ENCODE measurements around the gene GRB10.
"Not testable (repeated sequence)": the region's sequence is repeated elsewhere in the genome, so short reads cannot be mapped to it uniquely, and the experiment has no call there.

Gene GRB10

GRCh38 chr7:50778189-50778588 is 4.5 kb downstream of the GRB10 start:
- no peak for DNase-seq

DNA sequence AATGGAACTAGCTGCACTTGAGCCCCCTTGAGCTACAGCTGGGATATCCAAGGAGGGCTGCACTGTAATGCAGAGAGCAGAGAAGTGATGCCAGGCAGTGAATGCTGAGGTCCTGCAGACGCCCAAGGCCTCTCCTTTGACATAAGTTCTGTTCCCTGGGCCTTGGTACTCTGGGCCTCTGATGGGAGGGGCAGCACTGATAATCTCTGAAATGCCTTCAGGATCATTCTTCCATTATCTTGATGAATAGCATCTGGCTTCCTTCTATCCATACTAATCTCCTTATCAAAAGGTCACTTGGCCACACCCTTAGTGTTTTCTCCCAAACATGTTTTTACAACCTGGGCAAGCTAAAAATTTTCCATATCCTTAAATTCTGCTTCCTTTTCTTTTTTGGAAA is 6.9 kb downstream of the GRB10 start:
- no peak for DNase-seq

- no peak for DNase-seq
Measured at GRCh38 chr7:50775231-50775630, 7.5 kb downstream of the GRB10 start.

GRCh38 chr7:50774319-50774718 is 8.4 kb downstream of the GRB10 start:
- DNase-seq = peak; percentile 59

- DNase-seq = not testable (repeated sequence)
Measured at GRCh38 chr7:50773071-50773470, 9.6 kb downstream of the GRB10 start.

DNA sequence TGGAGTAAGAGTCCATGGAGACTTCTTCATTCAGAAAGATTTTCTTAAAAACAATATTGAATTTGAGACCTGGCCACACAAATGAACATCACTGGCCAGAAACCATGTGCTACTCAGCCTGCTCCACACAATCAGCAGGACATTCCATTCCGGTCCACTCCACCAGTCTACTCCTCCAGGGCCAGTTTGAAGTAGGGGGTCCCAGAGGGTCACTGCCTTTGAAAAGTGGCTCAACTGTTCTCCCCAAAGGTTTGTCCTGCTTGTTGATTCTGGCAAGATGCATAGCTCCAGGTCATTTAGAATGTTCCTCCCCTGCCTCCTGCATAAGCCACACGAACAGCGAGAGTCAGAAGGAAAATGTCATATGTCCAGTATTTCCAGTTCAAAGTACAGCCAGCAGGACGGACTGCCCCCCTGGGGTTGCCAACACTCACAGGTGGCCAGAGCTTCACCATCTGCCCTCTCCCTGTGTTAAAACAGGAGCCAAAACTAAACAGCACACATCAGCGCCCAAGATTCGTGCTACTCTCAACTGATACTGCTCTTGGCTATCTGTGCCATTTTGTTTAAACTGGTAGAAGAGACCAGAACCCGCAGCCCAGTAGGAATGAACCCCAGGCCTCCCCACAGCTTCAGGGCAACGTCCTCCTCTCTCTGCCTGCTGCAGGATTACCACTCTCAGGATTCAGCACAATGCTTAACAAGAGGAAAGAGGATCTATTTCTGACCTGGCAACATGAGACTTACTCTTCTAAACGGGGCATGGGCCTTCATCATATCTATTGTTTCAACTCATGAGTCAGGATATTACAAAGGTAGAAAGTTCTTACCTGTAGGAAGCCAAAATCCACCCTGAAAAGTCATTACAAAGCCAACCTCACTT is 11.3 kb downstream of the GRB10 start:
- DNase-seq = no peak

GRCh38 chr7:50768485-50769474 is 13.9 kb downstream of the GRB10 start:
- peak; percentile 83 for DNase-seq

DNA sequence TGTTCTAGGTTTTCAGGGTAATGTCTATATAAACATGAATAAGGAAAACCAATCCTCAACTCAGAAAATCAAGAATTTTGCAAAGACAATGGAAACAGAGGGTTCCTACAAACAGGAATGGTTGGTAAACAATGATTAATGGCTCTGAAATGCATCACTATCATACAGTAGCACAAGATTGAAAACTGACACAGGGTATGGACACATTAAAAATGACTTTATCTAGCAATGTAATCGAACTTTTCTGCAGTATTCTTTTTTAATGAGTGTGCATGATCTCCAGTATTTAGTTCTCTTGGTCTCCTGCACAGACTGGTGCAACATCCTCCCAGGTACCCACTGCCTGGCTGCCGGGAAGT is 15.9 kb downstream of the GRB10 start:
- no peak for DNase-seq

GRCh38 chr7:50766106-50766848 is 16.4 kb downstream of the GRB10 start:
- DNase-seq = peak; percentile 65

DNA sequence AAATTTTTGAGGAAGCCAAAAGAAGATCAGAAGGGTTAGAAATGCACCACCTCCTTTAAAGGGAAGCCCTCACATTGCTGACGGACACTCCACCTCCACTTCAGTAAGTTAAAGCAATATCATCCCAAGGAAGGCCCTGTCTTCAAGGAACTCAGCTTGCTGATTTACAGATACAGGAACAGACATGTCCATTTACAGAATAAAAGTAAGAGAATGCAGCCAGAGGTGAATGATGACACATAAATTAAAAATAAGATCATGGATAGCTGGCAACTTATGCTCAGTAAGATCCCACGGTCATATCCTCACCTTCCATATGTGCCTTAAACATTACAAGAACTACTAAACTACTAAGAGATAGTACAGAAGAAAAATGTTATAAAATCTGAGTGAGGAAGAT is 20.4 kb downstream of the GRB10 start:
- no peak for DNase-seq

DNA sequence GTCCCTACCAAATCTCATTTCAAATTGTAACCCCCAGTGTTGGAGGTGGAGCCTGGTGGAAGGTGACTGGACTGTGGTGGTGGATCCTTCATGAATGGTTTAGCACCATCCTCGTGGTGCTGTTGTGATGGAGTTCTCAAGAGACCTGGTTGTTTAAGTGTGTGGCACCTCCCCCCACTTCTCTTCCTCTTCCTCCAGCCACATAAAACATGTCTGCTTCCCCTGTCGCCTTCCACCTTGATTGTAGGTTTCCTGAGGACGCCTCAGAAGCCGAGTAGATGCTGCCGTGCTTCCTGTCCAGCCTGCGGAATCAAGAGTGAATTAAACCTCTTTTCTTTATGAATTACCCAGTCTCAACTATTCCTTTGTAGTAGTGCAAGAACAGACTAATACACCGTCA is 21.0 kb downstream of the GRB10 start:
- DNase-seq = no peak

DNA sequence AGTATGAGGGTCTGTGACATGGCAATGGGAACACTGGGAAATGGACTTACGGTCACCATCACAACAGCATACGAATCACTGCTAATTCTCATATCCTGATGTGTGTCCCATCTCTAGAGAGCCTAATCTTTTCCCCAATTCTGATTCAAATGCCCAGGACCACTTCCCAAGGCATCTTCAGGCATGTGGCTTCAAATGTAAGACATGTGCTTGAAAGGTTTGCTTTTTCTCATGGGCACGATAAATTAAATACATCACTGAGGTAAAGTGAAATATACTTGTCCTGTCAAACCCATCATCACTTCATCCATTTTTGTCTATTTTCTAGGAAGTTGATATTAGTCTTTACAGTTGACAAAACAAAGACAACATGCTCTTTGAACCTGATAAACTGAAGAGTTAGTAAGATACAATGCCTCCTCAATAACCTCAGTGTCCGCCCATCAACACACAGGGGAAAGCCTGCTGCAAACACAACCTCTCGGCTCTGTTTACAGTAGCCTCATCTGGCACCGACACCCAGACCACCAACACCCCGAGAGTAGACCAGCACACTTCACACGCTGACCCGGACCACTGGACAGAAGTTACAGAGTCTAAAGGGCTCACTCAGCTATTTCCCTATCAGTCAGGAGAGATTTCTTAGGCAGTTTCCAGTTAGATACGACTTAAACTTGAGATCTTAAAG is 24.8 kb downstream of the GRB10 start:
- no peak for DNase-seq

GRCh38 chr7:50756180-50756579 is 26.5 kb downstream of the GRB10 start:
- DNase-seq = no peak

DNA sequence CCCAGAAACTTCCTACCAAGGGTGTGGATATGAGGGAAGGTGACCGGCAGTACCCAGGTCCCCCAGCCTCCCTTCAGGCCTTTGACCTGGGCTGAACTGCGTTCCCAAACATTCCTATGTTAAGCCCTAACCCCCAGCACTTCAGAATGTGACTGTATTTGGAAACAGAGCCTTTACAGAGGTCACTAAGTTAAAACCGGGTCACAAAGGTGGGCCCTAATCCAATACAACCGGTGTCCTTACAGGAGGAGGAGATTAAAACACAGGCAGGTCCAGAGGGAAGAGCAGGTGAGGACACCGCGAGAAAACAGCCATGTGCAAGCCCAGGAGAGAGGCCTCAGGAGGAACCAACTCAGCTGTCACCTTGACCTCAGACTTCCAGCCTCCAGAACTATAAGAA is 28.0 kb downstream of the GRB10 start:
- DNase-seq = no peak

DNA sequence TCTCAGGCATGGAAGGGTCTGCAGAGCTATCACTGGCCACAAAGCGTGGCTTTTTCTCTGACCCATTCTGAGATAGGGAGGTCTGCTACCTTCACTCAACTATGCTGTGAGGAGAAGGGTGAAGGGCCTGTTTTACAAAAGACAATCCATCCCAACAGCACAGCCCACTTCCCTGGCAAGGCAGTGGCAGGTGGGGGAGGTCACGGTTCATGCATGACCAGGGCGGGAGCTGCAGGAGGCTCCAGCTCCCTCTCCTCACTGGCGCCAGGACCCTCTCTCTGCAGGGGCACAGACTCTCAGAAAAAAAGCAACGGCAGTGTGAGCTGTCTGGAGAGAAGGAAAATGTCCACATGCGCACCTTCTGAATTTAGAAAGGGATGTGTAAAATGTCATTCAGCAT is 28.5 kb downstream of the GRB10 start:
- no peak for DNase-seq

- DNase-seq = no peak
Measured at GRCh38 chr7:50752422-50752821, 30.3 kb downstream of the GRB10 start.

DNA sequence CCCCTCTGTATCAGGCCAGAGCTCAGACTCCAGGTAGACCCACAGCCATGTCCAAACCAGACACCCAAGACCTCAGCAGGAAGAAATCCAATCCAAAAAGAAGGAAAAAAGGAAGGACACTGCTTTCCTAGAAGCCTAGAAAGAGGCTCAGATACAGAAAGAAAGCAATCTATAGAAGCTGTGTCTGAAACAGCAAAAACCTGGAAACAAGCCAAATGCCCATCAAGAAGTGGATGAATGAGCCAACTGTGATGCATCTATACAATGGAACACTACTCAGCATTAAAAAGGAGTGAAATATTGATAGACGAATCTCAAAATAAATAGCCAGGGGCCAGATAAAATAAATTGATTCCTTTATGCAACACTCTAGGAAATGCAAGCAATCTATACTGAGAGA is 31.6 kb downstream of the GRB10 start:
- peak; percentile 44 for DNase-seq

GRCh38 chr7:50749896-50750295 is 32.8 kb downstream of the GRB10 start:
- DNase-seq = no peak

DNA sequence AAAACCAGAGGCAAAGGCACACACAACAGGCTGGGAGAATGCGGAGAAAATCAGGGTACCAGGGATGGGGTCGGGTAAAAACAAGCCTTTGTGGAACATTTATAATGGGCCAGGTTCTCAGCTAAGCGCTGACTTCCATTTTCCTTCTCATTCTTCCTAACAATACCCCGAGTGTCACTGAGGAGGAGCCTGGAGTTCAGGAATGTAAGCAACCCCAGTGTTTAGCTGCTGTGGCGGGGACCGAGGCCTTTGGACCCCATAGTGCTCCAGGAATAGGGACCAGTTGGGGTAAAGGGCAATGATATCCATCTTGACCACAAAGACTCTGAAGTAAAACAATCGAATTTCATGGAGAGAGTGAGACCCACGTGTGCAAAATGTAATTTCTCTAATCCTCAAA is 34.2 kb downstream of the GRB10 start:
- no peak for DNase-seq

DNA sequence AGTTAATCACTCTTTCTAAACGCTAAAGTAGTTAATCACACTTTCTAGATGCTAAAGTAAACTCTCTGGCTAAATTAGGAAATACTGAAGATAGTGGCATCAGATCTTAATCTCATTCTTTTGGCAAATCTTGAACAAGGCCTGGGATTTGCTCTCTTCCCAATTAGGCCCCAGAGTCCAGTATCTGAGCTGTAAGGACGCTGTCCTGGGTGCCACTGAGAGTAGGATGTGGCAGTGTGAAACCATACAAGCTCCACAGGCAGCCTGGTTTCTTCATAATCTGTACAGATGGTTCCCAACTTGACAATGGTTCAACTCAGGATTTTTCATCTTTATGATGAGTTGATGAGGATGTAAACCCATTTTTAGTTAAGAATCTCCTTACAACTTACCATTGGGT is 36.9 kb downstream of the GRB10 start:
- DNase-seq = no peak

- no peak for DNase-seq
Measured at GRCh38 chr7:50745336-50745735, 37.4 kb downstream of the GRB10 start.

DNA sequence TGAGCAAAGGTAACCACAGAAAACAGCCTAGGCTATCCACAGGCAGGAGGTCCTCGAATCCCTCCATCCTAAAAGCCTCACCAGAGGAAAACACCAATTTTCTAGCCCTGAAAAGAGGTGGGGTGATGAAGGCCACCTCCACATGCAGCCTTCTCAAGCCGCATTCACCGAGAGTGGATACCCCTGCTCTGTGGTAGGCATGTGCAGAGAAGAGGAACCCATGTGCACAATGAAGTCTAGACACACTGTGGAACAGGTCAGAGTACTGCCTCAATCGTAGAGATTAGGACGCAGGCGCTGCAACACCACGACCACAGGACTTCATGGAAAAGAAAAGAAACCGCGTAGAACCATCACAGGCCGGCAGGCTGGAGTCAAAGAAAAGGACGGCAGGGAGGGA is 38.8 kb downstream of the GRB10 start:
- no peak for DNase-seq

DNA sequence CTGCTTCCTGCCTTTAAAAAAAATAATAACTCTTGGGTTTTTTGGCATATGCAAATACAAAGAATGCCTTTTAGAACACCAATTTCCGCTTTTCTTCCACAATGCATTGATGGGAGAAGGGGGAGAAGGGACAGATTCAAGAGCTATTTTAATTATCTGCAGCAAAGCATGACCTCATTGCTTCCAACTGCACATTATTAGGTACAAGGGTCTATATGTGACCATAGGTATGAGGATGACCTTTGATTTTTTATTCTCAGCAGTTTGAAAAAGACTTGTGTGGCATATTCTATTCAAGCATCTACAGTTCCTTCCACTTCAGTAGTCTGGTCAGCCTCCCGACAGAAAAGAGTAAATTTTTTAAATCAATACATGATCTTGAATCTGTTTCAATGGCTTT is 39.7 kb downstream of the GRB10 start:
- DNase-seq = no peak
